Immature natural killer cell (primary cell): ENCODE data around the gene KBTBD13. TPM values are rescaled to one million over a fixed set of nuclear protein-coding genes. Genes with fewer than 3 reads are reported as not detected.

Experiments used
- DNase-seq, 3 donors: peaks; one replicate each; pipeline ENCODE4 v3.0.0; 2022; ENCODE audit warnings: mixed read lengths in 1 of 3
- H3K27ac Mint-ChIP-seq, 6 donors: one replicate each; pipeline ENCODE4 v1.8.0; 2020; ENCODE audit warnings: mixed read lengths in 6 of 6, mild to moderate bottlenecking in 5 of 6, inconsistent platforms in 4 of 6, moderate library complexity in 3 of 6
- H3K27me3 Mint-ChIP-seq, 3 donors: one replicate each; pipeline ENCODE4 v1.8.0; 2020 to 2021; ENCODE audit warnings: low read depth in 3 of 3, mild to moderate bottlenecking in 3 of 3, mixed read lengths in 3 of 3, moderate library complexity in 3 of 3, inconsistent platforms in 1 of 3
- H3K36me3 Mint-ChIP-seq, 3 donors: one replicate each; pipeline ENCODE4 v1.8.0; 2020; ENCODE audit warnings: mixed read lengths in 3 of 3, inconsistent platforms in 2 of 3, mild to moderate bottlenecking in 2 of 3
- H3K4me1 Mint-ChIP-seq, 2 donors: one replicate each; pipeline ENCODE4 v1.8.0; 2020; ENCODE audit warnings: inconsistent platforms in 2 of 2, mild to moderate bottlenecking in 2 of 2, mixed read lengths in 2 of 2, moderate library complexity in 1 of 2
- H3K4me3 Mint-ChIP-seq, 5 donors: one replicate each; pipeline ENCODE4 v1.8.0; 2020; ENCODE audit warnings: mild to moderate bottlenecking in 5 of 5, mixed read lengths in 5 of 5, inconsistent platforms in 3 of 5, moderate library complexity in 3 of 5
- H3K9me3 Mint-ChIP-seq, 6 donors: one replicate each; pipeline ENCODE4 v1.8.0; 2020; ENCODE audit warnings: mild to moderate bottlenecking in 6 of 6, mixed read lengths in 6 of 6, inconsistent platforms in 4 of 6, moderate library complexity in 3 of 6
- polyA plus RNA-seq, 3 donors: library from polyadenylated mRNA; unstranded; fragments of 300-500 nt; fragmentation: Illumina TruSeq; gene quantifications; one replicate each; pipeline ENCODE4 v1.2.3, GENCODE V29; 2021

Gene KBTBD13
- polyA plus RNA-seq, 3 donors from 2014 or later = not detected

DNA sequence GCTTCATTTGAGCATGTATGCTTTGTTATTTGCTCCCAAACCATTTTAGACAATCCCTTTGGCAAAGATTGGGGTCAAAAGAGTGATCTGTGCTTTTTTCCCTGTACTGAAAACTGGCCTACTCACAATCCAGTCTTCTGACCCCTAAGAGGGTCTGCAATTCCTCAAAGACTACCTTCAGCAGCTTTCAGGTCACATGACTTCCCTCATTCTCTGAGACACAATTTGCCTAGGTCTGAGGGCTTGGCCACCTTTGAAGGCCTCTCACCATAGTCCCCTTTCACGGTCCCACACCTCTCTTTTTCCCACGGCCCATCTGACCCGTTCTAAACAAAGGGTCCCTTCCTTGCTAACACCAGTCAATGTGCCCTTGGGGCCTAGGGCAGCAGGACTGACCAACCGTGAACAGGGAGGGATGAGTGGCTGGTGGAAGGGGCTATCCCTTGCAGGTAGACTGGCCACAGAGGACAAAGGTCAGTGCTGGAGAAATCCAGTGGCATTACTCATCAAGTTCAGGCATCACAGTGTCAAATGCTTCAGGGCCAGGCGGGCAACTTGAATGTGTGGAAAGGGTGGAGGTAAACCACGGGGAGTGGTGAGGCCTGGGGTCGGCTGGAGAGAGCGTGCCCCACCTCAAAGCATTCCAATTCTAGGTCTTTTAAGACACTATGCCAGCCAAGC is 19.5 kb upstream of the KBTBD13 start:
- Mint-ChIP-seq H3K36me3 (no peaks in the 10 kb centered on the region), H3K27me3 (peaks cover 0 to 1% (median 0%) of the 10 kb centered on the region in 3 donors), H3K4me1 (no peaks in the 10 kb centered on the region), H3K9me3 (no peaks in the 10 kb centered on the region), H3K4me3 (no peak overlapping the region), H3K27ac (no peak overlapping the region)
- no peak for DNase-seq

DNA sequence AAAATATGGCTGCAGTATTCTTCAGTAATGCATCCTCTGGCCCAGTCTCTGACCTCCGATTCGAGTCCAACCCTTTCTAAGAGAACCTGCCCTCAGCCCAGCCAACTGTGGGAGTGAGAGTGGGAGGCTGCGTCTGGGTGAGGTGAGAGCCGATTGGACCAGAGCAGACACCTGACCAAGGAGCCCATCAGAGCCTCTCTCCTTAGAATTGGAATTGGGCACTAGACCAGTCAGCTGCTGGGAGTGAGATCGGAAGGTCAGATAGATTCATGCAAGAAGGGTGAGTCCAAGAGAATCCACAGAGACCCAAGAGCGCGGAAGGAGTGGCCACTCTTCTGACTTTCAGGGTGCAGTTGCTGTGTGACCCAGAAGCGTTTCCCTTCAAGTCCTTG is 19.0 kb upstream of the KBTBD13 start:
- Mint-ChIP-seq H3K27ac (no peak overlapping the region), H3K4me1 (no peaks in the 10 kb centered on the region), H3K4me3 (no peak overlapping the region), H3K27me3 (peaks cover 0 to 3% (median 0%) of the 10 kb centered on the region in 3 donors), H3K9me3 (no peaks in the 10 kb centered on the region), H3K36me3 (no peaks in the 10 kb centered on the region)
- no peak for DNase-seq

DNA sequence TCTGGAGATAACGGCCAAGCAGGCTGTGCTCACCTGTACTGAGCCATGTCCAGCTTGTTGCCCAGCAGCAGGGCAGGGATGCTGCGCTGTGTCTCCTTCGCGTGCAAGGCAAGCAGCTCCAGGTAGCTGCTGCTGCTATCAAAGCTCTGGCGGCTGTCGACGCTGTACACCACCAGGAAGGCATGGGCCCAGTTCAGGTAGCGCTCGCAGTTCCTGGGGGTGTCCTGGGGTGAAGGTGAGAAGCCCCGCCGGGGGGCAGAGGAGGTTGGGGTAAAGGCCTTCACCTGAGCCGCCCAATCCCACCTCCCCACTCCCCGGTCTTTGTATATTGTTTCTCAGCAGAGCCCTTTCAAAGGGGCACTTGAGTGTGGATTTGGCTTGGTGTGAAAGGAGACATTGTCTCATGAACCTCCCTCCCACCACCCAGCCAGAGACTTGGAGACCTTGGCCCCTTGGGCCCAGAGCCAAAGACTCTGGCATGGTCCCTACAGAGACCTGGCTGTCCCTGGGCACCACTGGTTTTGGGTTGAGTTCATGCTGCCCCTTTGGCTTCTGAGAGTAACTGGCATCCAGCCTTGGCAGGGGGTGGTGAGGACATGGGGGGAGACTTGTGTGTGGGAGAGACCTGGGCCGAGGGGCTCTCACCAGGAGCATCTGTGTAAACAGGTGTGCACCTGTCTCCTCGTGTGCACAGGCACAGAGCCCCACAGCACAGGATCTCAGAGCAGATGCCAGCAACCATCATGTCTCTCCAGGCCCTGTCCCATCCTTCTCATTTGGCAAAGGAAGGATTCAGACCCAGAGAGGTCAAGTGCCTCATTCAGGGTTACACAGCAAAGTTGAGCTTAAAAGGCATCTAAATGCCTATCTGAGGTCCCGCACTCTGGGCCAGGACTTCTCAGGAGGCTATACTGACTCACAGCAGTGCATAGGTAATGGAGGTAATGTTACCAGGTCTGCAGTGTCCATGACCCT is 17.9 kb upstream of the KBTBD13 start:
- peaks cover 2 to 3% (median 3%) of the 10 kb centered on the region in 3 donors for H3K27me3 Mint-ChIP-seq
- no peaks in the 10 kb centered on the region for H3K4me1 Mint-ChIP-seq
- H3K36me3 Mint-ChIP-seq = no peaks in the 10 kb centered on the region
- H3K4me3 Mint-ChIP-seq = no peak overlapping the region
- no peak overlapping the region for H3K27ac Mint-ChIP-seq
- DNase-seq = no peak
- H3K9me3 Mint-ChIP-seq = no peaks in the 10 kb centered on the region

DNA sequence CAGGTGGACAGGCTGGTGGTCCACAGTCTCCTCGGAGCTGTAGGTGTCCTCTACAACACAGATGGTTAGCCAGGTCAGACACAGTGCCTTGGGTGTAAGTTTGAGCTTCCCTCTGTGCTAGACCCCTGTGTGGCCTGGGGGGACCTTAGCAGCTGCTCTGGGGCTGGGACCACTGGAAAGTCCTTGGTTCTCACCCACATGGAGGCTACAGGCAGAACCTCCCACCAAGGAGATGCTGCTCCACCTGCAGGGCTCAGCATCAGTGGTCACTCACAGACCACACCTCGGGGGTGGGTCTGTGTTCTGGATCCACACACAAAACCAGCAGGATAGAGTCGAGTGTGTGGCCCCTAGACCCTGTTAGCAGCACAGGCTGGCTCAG is 17.2 kb upstream of the KBTBD13 start:
- peaks cover 2 to 3% (median 3%) of the 10 kb centered on the region in 3 donors for H3K27me3 Mint-ChIP-seq
- H3K27ac Mint-ChIP-seq = no peak overlapping the region
- no peak for DNase-seq
- no peaks in the 10 kb centered on the region for H3K4me1 Mint-ChIP-seq
- no peak overlapping the region for H3K4me3 Mint-ChIP-seq
- no peaks in the 10 kb centered on the region for H3K36me3 Mint-ChIP-seq
- H3K9me3 Mint-ChIP-seq = no peaks in the 10 kb centered on the region

DNA sequence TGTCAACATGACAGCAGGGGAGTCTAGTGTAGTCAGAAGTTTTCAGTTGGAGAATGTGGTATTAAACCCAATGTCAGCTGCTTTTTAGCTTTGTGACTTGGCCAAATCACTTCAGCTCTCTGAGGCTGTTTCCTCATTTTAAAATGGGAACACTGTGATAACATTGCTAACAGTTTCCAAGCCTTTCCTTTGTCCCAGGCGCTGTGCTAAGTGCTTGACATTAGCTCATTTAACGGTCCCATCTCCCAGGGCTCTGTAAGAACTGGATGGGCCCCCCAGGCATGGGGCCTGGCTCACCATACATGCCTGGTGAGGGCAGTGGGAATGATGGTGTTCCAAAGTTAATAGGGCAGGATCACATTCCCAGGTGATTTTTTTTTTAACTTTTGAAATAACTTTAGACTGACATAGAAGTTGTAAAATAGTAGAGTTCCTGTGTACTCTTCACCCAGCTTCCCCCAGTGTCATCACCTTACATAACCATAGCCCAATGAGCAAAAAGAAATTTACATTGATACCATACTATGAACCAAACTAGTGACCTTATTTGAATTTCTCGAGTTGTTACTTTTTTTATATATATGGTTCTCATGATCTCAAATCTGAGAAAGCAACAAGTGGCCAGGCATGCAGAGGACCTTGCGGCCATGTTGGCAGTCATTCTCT is 16.5 kb upstream of the KBTBD13 start:
- Mint-ChIP-seq H3K9me3 (no peaks in the 10 kb centered on the region), H3K27ac (no peak overlapping the region), H3K4me1 (no peaks in the 10 kb centered on the region), H3K36me3 (no peaks in the 10 kb centered on the region), H3K27me3 (peaks cover 2 to 3% (median 3%) of the 10 kb centered on the region in 3 donors), H3K4me3 (no peak overlapping the region)
- no peak for DNase-seq

DNA sequence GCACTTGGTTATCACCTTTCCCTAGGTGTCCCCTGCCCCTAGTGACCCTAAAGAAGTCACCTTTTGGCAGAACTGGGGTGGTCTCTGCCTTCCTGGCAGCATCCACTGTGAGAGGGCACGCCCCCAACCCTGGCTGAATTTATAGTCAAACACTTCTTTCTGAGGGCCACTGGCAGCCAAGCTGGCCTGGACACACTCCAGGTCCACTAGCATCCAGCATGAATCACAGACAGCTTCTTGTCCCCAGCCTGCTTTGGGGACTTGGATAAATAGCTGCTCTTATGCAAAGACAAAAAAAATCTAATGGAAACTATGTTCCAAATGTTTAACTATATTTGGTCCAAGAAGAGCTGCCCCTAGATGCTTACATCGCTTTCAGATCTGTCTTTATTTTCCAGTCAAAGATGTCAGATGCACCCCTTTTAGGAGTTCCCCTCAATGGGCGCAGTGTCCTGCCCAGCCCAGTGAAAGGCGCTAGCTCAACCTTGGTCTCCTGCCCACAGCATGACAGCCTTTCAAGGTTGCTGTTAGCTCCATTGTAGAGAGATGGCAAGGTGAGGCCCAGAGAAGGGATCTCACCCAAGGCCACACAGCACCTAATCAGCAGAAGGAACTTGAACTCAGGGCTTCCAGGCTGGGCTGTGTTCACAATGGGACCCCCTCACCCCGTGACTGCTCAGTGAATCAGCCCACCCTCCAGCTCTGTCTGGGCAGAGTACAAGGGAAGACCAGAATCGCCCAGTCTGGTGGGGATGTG is 15.7 kb upstream of the KBTBD13 start:
- no peak for DNase-seq
- no peak overlapping the region for H3K27ac Mint-ChIP-seq
- no peak overlapping the region for H3K4me3 Mint-ChIP-seq

DNA sequence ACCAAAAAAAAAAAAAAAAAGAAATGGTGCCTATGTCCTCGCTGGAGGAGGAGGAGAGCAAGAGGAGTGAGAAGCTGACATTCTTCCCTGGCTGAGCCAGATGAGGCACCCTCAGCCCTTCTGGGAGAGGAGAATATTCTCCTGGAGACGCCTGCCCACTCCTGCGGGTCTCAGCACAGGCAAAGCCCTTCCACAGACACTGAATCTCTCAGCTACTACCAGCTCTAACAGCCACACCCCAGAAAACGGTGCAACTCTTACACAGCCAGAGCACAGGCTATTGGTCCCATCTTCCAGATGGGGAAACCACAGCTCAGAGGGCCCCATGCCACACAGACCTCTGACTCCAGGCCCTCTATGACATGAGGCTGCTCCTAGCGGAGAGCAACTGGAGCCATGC is 14.5 kb upstream of the KBTBD13 start:
- no peak for DNase-seq
- H3K4me3 Mint-ChIP-seq = no peak overlapping the region
- peaks cover 6 to 8% (median 6%) of the 10 kb centered on the region in 3 donors for H3K27me3 Mint-ChIP-seq
- H3K9me3 Mint-ChIP-seq = no peaks in the 10 kb centered on the region
- H3K4me1 Mint-ChIP-seq = peaks cover 0 to 1% of the 10 kb centered on the region in 2 donors
- H3K27ac Mint-ChIP-seq = no peak overlapping the region
- H3K36me3 Mint-ChIP-seq = no peaks in the 10 kb centered on the region

More for the DNA sequence above, 15.7 kb upstream of the KBTBD13 start:
- peaks cover 5 to 6% (median 5%) of the 10 kb centered on the region in 3 donors for H3K27me3 Mint-ChIP-seq
- no peaks in the 10 kb centered on the region for H3K9me3 Mint-ChIP-seq
- no peaks in the 10 kb centered on the region for H3K4me1 Mint-ChIP-seq
- H3K36me3 Mint-ChIP-seq = no peaks in the 10 kb centered on the region

DNA sequence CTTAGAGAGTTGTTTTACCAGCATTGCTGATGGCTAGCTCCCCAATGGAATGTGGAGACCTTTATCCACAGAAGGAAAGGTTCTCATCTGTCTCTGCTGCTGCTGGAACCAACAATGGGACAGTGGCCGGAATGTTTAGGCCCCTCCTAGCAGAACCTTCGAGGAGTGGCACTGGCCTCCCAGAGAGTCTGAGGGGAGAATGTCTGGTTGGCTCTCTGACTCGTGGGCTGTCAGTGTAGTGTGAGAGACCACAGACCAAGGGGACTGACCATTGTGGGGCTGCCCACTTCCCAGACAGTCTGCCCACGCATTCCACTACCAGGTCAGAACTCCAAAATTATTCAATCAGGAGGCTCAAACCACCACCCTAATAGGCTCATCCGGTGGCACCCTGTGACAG is 13.8 kb upstream of the KBTBD13 start:
- no peak overlapping the region for H3K27ac Mint-ChIP-seq
- no peaks in the 10 kb centered on the region for H3K9me3 Mint-ChIP-seq
- DNase-seq = no peak
- no peak overlapping the region for H3K4me3 Mint-ChIP-seq
- peaks cover 4 to 5% of the 10 kb centered on the region in 2 donors for H3K4me1 Mint-ChIP-seq
- peaks cover 8 to 9% (median 8%) of the 10 kb centered on the region in 3 donors for H3K27me3 Mint-ChIP-seq
- H3K36me3 Mint-ChIP-seq = no peaks in the 10 kb centered on the region

DNA sequence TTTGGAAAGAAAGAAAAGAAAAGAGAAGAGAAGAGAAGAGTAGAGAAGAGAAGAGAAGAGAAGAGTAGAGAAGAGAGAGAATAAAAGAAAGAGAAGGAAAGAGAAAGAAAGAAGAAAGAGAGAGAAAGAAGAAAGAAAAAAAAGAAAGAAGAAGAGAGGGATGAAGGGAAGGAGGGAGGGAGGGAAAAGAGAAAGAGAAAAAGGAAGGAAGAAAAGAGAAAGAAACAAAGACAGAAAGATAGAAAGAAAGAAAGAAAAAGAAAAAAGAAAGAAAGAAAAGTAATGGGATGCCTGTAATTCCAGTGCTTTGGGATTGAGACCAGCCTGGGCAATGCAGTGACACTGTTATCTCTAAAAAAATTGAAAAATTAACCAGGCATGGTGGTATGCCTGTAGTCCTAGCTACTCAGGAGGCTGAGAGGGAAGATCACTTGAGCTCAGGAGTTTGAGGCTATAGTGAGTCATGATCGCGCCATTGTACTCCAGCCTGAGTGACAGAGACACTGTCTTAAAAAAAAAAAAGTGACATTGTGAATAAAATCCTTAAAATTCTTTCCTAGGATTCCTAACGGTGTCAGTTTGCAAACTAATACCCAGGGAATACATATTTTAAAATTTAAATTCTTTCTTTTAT is 10.4 kb upstream of the KBTBD13 start:
- H3K27me3 Mint-ChIP-seq = peaks cover 8 to 9% (median 8%) of the 10 kb centered on the region in 3 donors
- DNase-seq = no peak
- no peak overlapping the region for H3K4me3 Mint-ChIP-seq
- H3K9me3 Mint-ChIP-seq = no peaks in the 10 kb centered on the region
- peaks cover 4 to 11% of the 10 kb centered on the region in 2 donors for H3K4me1 Mint-ChIP-seq
- no peaks in the 10 kb centered on the region for H3K36me3 Mint-ChIP-seq
- no peak overlapping the region for H3K27ac Mint-ChIP-seq

DNA sequence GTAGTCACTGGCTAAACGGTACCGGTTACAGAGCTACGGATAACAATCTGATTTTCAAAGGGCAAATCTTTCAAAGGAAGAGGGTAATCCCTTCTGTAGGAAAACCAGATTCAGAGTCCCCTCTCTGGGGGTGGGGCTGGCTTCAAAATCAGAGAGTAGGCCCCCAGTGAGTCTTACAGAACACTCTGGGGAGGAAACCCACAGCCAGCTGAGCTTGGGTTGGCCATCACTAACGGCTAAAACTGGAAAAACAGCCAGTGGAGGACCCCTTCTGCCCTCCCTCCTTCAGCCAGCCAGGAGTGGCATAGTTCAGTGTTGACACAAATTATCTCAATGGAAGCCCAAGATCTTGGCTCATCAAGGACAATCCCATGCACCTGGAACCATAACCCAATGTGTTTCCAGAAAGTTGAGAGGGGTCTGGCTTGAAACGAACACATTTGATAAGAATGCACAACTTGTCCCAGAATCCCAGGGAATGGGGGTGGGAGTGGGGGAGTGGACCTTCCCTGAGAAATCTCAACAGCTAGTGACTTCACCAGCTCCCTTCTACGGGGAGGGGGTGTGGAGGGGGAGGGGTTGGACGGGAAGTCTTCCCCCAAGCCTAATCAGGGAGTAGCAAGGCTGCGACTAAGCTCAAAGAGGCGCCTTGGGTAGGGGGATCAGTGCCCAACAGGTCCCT is 9.8 kb upstream of the KBTBD13 start:
- Mint-ChIP-seq H3K9me3 (no peaks in the 10 kb centered on the region), H3K27me3 (peaks cover 6 to 9% (median 8%) of the 10 kb centered on the region in 3 donors), H3K4me3 (peak overlapping the region in 2 of 5 donors; percentile 35 to 46), H3K36me3 (no peaks in the 10 kb centered on the region), H3K4me1 (peaks cover 4 to 11% of the 10 kb centered on the region in 2 donors), H3K27ac (no peak overlapping the region)
- no peak for DNase-seq

DNA sequence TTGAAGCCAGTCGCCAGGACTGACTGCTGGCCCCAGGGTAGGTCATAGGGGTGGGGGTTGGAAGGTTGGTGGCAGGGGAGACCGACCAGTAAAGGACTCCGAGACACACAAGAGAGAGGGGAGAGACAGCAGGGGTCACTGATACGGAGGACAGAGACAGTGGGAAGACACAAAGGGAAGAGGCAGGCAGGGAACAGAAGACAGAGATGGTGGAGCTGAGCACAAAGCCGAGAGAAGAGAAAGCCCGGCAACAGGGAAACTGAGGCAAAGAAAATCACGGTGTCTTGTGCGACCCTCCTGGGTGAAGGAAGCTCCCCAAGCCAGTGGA is 9.3 kb upstream of the KBTBD13 start:
- Mint-ChIP-seq H3K27ac (no peak overlapping the region), H3K9me3 (no peaks in the 10 kb centered on the region)

DNA sequence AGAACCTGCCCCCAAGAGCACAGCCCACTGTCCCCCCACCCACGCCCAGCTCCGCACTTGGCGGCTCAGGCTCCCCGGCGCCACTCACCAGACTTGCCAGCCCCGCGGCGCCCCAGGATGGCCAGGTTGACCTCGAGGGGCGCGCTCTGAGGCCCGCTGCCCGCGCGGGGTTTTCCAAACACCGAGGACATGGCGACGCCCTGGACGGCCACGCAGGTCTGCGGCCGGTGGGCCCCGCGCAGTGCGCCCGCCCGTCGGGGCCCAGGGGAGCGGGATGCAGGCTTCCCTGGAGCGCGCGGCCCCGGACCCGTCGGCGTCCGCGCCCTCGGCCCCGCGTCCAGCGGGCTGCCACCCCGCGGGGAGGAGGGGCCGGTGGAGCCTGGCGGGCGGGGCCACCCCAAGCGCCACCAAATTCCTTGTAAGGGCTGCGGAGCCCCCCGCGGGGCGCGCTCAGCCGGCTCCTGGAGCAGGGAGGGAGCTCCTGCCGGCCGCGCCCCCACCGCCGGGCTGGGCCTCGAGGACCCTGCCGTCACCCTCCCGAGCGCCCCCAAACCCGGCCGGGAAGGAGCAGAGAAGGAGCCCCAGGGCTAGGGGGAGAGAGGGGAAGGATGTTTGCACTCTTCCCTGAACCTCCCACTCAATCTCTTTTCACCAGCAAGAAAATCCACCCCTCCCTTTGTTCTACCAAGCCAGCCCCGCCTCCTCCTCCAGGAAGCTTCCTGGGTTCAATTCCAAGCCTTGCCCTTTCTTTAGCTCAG is 8.7 kb upstream of the KBTBD13 start, which contains the start of gene RASL12:
Gene RASL12, minus strand, starts transcription at position 347 of the 758 bp plus-strand sequence. Its CDS starts 156 bp downstream, at position 191.
- Mint-ChIP-seq H3K27ac (no peak within 1 kb of the TSS), H3K27me3 (peaks cover 6 to 9% (median 8%) of the 10 kb centered on the region in 3 donors), H3K9me3 (no peaks in the 10 kb centered on the region), H3K36me3 (no peaks in the 10 kb centered on the region), H3K4me1 (peaks cover 4 to 11% of the 10 kb centered on the region in 2 donors), H3K4me3 (peak within 1 kb of the TSS in 4 of 5 donors; percentile 29 to 64 (median 38))
- DNase-seq = no peak

More for the DNA sequence above, 9.3 kb upstream of the KBTBD13 start:
- H3K4me3 Mint-ChIP-seq = peak overlapping the region in 3 of 5 donors; percentile 29 to 46 (median 35)
- H3K27me3 Mint-ChIP-seq = peaks cover 8 to 9% (median 8%) of the 10 kb centered on the region in 3 donors
- H3K4me1 Mint-ChIP-seq = peaks cover 4 to 11% of the 10 kb centered on the region in 2 donors
- H3K36me3 Mint-ChIP-seq = no peaks in the 10 kb centered on the region
- no peak for DNase-seq
